HG03103 (cell line): ENCODE measurements around the gene PALM.
"Not testable (repeated sequence)": the region's sequence is repeated elsewhere in the genome, so short reads cannot be mapped to it uniquely, and the experiment has no call there.

Source experiments
- ATAC-seq: cut with Tn5 transposase; IDR thresholded peaks from one replicate; pipeline ENCODE4 v1.9.1; 2021; ENCODE audit warnings: low read depth; ENCODE audit not compliant: unreplicated experiment

The PALM gene

GRCh38 chr19:678791-679388, 29.8 kb upstream of the PALM start:
- no peak for ATAC-seq

DNA sequence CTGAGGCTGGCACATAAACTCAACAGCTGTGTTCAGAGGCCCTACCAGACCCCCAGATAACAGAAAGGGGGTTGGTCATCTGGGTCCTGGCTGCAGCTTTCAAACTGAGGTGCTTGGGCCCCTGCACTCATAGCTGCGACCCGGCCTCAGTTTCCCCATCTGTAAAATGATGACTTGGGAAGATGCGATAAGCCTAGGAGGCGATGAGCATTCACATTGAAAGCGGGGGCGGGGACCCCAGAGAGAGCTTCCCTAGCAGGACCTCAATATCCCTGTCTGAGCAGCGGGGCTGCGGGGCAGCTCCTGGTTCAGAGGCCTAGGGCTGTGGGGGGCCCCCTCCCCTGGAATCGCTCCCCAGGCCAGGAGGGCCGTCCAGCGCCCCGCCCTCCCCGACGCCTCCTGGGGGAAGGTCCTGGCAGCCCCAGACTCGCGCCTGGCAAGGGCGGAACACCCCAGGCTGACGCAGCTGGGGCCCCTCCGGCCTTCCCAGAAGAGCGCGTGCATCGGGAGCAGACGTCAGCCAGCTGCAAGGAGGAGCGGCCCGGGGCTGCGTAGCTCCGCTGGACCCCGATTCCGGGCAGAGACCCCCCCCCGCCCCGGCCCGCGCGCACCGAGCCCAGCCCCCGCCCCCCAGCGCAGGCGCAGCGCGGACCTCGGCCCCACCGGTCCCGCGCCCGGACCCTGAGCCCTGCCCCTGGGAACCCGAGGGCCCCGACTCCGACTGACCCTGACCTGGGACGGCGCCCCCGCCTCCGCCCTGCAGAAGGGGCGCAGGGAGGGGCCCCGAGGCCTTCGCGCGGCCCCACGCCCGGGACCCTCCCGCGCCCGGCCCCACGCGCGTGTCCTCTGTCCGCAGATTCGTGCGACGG, 29.1 kb upstream of the PALM start:
- ATAC-seq = no peak

GRCh38 chr19:680287-681028, 28.3 kb upstream of the PALM start:
- ATAC-seq = peak; percentile 56

DNA sequence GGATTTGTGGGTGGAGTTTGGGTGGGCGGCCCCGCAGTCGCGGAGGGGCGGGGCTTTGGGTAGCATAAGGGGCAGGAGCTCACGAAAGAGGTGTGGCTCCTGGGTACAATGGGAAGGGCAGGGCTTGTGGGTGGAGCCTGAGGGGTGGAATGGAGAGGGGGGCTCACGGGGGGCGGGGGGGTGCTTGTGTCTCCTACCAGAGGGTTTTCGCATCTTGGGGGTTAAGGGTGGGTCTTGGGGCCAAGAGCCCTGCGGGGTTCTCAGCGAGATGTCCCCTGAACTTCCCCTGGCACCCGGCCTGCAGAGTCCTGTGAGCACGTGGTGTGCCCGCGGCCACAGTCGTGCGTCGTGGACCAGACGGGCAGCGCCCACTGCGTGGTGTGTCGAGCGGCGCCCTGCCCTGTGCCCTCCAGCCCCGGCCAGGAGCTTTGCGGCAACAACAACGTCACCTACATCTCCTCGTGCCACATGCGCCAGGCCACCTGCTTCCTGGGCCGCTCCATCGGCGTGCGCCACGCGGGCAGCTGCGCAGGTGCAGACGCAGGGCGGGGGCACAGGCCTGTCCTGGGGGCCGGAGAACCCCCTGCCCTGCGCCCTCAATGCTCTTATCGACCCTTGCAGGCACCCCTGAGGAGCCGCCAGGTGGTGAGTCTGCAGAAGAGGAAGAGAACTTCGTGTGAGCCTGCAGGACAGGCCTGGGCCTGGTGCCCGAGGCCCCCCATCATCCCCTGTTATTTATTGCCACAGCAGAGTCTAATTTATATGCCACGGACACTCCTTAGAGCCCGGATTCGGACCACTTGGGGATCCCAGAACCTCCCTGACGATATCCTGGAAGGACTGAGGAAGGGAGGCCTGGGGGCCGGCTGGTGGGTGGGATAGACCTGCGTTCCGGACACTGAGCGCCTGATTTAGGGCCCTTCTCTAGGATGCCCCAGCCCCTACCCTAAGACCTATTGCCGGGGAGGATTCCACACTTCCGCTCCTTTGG, 27.4 kb upstream of the PALM start:
- ATAC-seq = no peak

- ATAC-seq = no peak
These were observed 25.9 kb upstream of the PALM start for GRCh38 chr19:682678-683320.

DNA sequence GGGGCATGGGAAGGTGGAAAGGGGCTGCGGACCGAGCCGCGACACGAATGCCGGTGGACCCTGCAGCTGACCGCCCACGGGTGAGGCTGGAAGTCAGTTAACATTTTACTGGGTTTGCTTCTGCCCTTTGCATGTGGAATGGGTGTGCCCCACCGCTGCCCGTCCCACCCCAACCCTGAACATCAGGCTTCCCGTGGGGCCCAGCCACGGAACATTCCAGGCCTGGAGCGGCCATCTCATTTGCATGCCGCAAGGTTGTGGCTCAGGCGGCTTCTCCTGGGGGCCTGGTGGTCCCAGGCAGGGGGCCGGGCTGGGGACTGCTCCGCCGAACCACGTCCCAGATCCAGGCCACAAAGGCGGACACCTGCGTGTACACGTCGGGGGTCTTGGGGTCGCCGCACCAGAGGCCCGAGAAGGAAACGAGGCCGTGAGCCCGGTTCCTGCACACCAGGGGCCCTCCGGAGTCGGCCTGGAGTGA, 23.2 kb upstream of the PALM start:
- ATAC-seq = no peak

- no peak for ATAC-seq
These were observed 22.0 kb upstream of the PALM start for GRCh38 chr19:686589-687297.

DNA sequence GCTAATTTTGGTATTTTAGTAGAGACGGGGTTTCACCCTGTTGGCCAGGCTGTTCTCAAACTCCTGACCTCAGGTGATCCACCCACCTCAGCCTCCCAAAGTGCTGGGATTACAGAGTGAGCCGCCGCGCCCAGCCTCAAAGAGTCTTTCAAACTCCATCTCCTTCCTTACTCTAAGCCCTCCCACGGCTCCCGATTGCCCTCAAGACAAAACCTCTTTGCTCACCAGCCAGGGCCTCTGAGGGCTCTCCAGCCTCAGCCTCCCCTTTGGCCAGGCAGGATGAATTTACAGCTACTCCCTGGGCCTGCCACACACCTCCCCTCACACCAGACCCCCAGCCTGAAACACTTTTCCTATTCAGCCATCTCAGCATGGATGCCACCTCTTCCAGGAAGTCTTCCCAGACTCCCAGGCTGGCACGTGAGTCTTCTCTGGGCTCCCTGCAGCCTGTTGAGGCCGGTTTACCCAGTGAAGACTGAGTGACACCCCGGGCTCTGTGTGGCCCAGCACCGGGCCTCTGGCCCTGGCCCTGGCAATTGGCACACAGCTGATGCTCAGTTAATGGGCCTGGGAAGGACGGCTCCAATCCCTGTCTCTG, 21.1 kb upstream of the PALM start:
- ATAC-seq = no peak

DNA sequence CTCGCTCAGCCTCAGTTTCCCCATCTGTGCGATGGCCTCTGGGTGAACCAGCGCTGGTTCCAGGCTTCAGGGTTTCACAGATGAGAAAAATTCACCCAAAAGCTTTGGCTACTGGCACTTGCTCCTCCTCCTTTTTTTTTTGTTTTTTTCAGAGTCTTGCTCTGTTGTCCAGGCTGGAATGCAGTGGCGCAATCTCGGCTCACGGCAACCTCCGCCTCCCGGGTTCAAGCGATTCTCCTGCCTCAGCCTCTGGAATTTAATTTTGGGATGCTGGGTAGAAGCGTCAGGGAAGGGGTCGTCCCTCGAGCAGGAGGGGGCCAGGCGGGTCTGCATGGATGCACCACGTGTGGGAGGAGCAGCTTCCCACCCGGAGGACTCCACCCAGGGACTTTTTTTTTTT, 20.5 kb upstream of the PALM start:
- no peak for ATAC-seq

- ATAC-seq = no peak
These were observed 19.7 kb upstream of the PALM start for GRCh38 chr19:688992-689391.

GRCh38 chr19:690203-690602, 18.5 kb upstream of the PALM start:
- ATAC-seq = no peak

GRCh38 chr19:694481-695351, 14.0 kb upstream of the PALM start:
- ATAC-seq = no peak

- ATAC-seq = no peak
These were observed 13.3 kb upstream of the PALM start, which contains the start of gene PRSS57 for GRCh38 chr19:695352-695949. Gene PRSS57, minus strand, starts transcription at chr19:695452. Its CDS starts 22 bp downstream, at chr19:695430.

GRCh38 chr19:698529-698928, 10.2 kb upstream of the PALM start:
- ATAC-seq = not testable (repeated sequence)

- not testable (repeated sequence) for ATAC-seq
These were observed 8.8 kb upstream of the PALM start for GRCh38 chr19:699885-700284.

DNA sequence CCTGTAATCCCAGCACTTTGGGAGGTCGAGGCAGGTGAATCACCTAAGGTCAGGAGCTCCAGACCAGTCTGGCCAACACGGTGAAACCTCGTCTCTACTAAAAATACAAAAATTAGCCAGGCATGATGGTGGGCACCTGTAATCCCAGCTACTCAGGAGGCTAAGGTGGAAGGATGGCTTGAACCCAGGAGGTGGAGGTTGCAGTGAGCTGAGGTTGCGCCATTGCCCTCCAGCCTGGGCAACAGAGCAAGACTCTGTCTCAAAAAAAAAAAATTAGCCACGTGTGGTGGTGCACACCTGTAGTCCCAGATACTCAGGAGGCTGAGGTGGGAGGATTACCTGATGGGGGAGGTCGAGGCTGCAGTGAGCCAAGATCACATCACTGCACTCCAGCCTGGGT, 5.9 kb upstream of the PALM start:
- not testable (repeated sequence) for ATAC-seq

GRCh38 chr19:703329-703650, 5.4 kb upstream of the PALM start:
- ATAC-seq = no peak
